Neural progenitor cell (in vitro differentiated cells): ENCODE measurements around the gene MORN5.

Experiments used
- CTCF ChIP-seq: fragments of 200-600 bp; sonication (generic); IDR thresholded peaks from 2 replicates; pipeline ENCODE4 v1.5.1; 2017; ENCODE audit warnings: antibody characterized with exemption, mild to moderate bottlenecking
- EZH2 ChIP-seq: fragments of 200-600 bp; sonication (generic); IDR thresholded peaks from 2 replicates; pipeline ENCODE4 v1.6.1; 2017; ENCODE audit warnings: antibody characterized with exemption, mild to moderate bottlenecking, moderate library complexity
- EZH2phosphoT487 ChIP-seq: fragments of 200-600 bp; sonication (generic); IDR thresholded peaks from 2 replicates; pipeline ENCODE4 v1.6.1; 2017; ENCODE audit warnings: antibody characterized with exemption

GRCh38 chr9:122124048-122124447 is 35.7 kb upstream of the MORN5 start:
- TF ChIP-seq CTCF (no peak), EZH2phosphoT487 (no peak), EZH2 (no peak)
